IMR-90 (cell line): Measurements from ENCODE around the gene SLAMF9. TPM values are rescaled to one million over a fixed set of nuclear protein-coding genes. Genes with fewer than 3 reads are reported as not detected.

Experiments used
- ATAC-seq: fragments of 200-7000 bp; cut with Tn5 transposase; 2 replicates; pipeline ENCODE4 v1.9.1; 2020; ENCODE audit warnings: low read depth, mild to moderate bottlenecking, moderate library complexity
- BruUV-seq: library from RNA; stranded (reverse); fragments of 400-500 nt; replicated peaks from 2 replicates; lab custom pipeline; 2021; lab: Mats Ljungman, UMichigan
- CTCF ChIA-PET: fragments of 300-600 bp; formaldehyde crosslinking; extraction: SDS; loops from one replicate; lab custom pipeline; 2021; ENCODE audit warnings: antibody characterized with exemption; lab: Yijun Ruan, JAX
- POLR2A ChIA-PET: fragments of 300-600 bp; sonication (Branson Sonifier 250); formaldehyde crosslinking; loops from one replicate; lab custom pipeline; 2022; ENCODE audit warnings: antibody characterized with exemption; ENCODE audit not compliant: unreplicated experiment; lab: Charles Lee
- DNase-seq: peaks from one replicate; pipeline ENCODE4 v3.0.0; 2013
- H2AFZ ChIP-seq: replicated peaks from 2 replicates; pipeline ENCODE3; 2013; ENCODE audit warnings: low read length, mild to moderate bottlenecking; ENCODE audit not compliant: poor library complexity
- H2AK5ac ChIP-seq: 2 replicates; pipeline ENCODE4 v1.6.1; 2013; ENCODE audit warnings: low read depth, low read length, inconsistent platforms
- H2AK9ac ChIP-seq: replicated peaks from 2 replicates; pipeline ENCODE3; 2013; ENCODE audit warnings: mild to moderate bottlenecking, low read depth, low read length, moderate library complexity; ENCODE audit not compliant: poor library complexity
- H2BK120ac ChIP-seq: 2 replicates; pipeline ENCODE4 v1.6.1; 2013; ENCODE audit warnings: low read depth, low read length, inconsistent platforms
- H2BK15ac ChIP-seq: 3 replicates; pipeline ENCODE4 v1.6.1; 2013; ENCODE audit warnings: low read depth, low read length, inconsistent platforms
- H2BK20ac ChIP-seq: 2 replicates; pipeline ENCODE4 v1.6.1; 2013; ENCODE audit warnings: low read depth, mild to moderate bottlenecking, inconsistent platforms, low read length, moderate library complexity
- H2BK5ac ChIP-seq: 2 replicates; pipeline ENCODE4 v1.6.1; 2013; ENCODE audit warnings: mild to moderate bottlenecking, low read depth, low read length, inconsistent platforms; ENCODE audit not compliant: poor library complexity, severe bottlenecking
- H3K14ac ChIP-seq: replicated peaks from 2 replicates; pipeline ENCODE4 v1.6.1; 2013; ENCODE audit warnings: low read depth, low read length, inconsistent platforms
- H3K18ac ChIP-seq: 2 replicates; pipeline ENCODE4 v1.6.1; 2013; ENCODE audit warnings: low read depth, low read length, control low read depth
- H3K23ac ChIP-seq: 2 replicates; pipeline ENCODE4 v1.6.1; 2013; ENCODE audit warnings: low read depth, low read length, inconsistent platforms
- H3K27ac ChIP-seq: 2 replicates; pipeline ENCODE4 v1.5.1; 2013; ENCODE audit warnings: mild to moderate bottlenecking, control low read depth, low read length; ENCODE audit not compliant: insufficient read depth
- H3K27me3 ChIP-seq: 2 replicates; pipeline ENCODE4 v1.6.1; 2013; ENCODE audit warnings: low read length; ENCODE audit not compliant: control insufficient read depth, insufficient read depth
- H3K36me3 ChIP-seq: 2 replicates; pipeline ENCODE4 v1.6.1; 2013; ENCODE audit warnings: low read length, mixed read lengths; ENCODE audit not compliant: control insufficient read depth, insufficient read depth
- H3K4ac ChIP-seq: 2 replicates; pipeline ENCODE4 v1.6.1; 2013; ENCODE audit warnings: low read depth, low read length, inconsistent platforms
- H3K4me1 ChIP-seq: 2 replicates; pipeline ENCODE4 v1.6.1; 2013; ENCODE audit warnings: low read length, mixed read lengths; ENCODE audit not compliant: control insufficient read depth, insufficient read depth
- H3K4me2 ChIP-seq: 2 replicates; pipeline ENCODE4 v1.6.1; 2013; ENCODE audit warnings: low read depth, mild to moderate bottlenecking, control low read depth, low read length, moderate library complexity
- H3K4me3 ChIP-seq: 2 replicates; pipeline ENCODE4 v1.5.1; 2013; ENCODE audit warnings: low read depth, mild to moderate bottlenecking, control low read depth, low read length, moderate library complexity; ENCODE audit not compliant: insufficient read depth
- H3K56ac ChIP-seq: 2 replicates; pipeline ENCODE4 v1.6.1; 2013; ENCODE audit warnings: low read length, inconsistent platforms; ENCODE audit not compliant: insufficient read depth; ENCODE audit errors: extremely low read depth
- H3K79me1 ChIP-seq, 2 experiments: 2 replicates each; pipeline ENCODE4 v1.6.1; 2013; ENCODE audit warnings: low read length in 2 of 2, inconsistent platforms in 1 of 2, low read depth in 1 of 2
- H3K9ac ChIP-seq: 2 replicates; pipeline ENCODE4 v1.6.1; 2013; ENCODE audit warnings: low read depth, low read length, control low read depth
- H3K9me1 ChIP-seq: 2 replicates; pipeline ENCODE4 v1.6.1; 2013; ENCODE audit warnings: low read length, inconsistent platforms; ENCODE audit not compliant: insufficient read depth
- H3K9me3 ChIP-seq: 2 replicates; pipeline ENCODE4 v1.6.1; 2013; ENCODE audit warnings: low read length; ENCODE audit not compliant: control insufficient read depth, insufficient read depth
- H4K20me1 ChIP-seq: 2 replicates; pipeline ENCODE4 v1.6.1; 2013; ENCODE audit warnings: low read length, inconsistent platforms; ENCODE audit not compliant: insufficient read depth
- H4K5ac ChIP-seq: 2 replicates; pipeline ENCODE4 v1.6.1; 2013; ENCODE audit warnings: mild to moderate bottlenecking, low read depth, low read length, control low read depth
- H4K8ac ChIP-seq, 2 experiments: 2 replicates each; pipeline ENCODE4 v1.6.1; 2013; ENCODE audit warnings: low read depth in 2 of 2, low read length in 2 of 2, control low read depth in 1 of 2, inconsistent platforms in 1 of 2
- H4K91ac ChIP-seq: 2 replicates; pipeline ENCODE4 v1.6.1; 2013; ENCODE audit warnings: low read depth, low read length, inconsistent platforms; ENCODE audit not compliant: insufficient read depth
- CHD1 ChIP-seq: IDR thresholded peaks from 2 replicates; pipeline ENCODE4 v1.6.1; 2012; ENCODE audit warnings: low read depth, low read length, improper control_type of control experiment
- RAD21 ChIP-seq: IDR thresholded peaks from 2 replicates; pipeline ENCODE4 v1.6.1; 2012; ENCODE audit warnings: low read length, improper control_type of control experiment
- RFX5 ChIP-seq: IDR thresholded peaks from 2 replicates; pipeline ENCODE4 v1.8.0; 2012; ENCODE audit warnings: low read depth, mild to moderate bottlenecking, low read length, moderate library complexity
- WGBS, 2 experiments: methylation state at CpG; one replicate each; pipeline versions ENCODE4 v1.1.5 to v1.1.7; 2013; ENCODE audit warnings: missing lambda C conversion rate in 2 of 2; ENCODE audit not compliant: insufficient read length in 1 of 2; ENCODE audit errors: extremely low coverage in 2 of 2; 5-methylcytosine and 5-hydroxymethylcytosine counted together
- dilution Hi-C: fragments of 300-500 bp; cut with HindIII; formaldehyde crosslinking; loops from one replicate; pipeline ENCODE4 v1.14.3; 2018; ENCODE audit warnings: low sequenced_read_pairs; ENCODE audit not compliant: unreplicated experiment
- in situ Hi-C: fragments of 300-500 bp; cut with MboI; formaldehyde crosslinking; loops from 3 replicates; pipeline ENCODE4 v1.14.3; 2019; ENCODE audit warnings: low sequenced_read_pairs, inconsistent platforms, mixed read lengths
- intact Hi-C: fragments of 100-400 bp; cut with micrococcal nuclease; formaldehyde crosslinking; loops from 2 replicates; pipeline ENCODE4 v1.10.0; 2022
- polyA plus RNA-seq, 3 experiments: library from polyadenylated mRNA; depleted of rRNA; stranded (reverse); fragments of >200 nt; gene quantifications; 2 replicates each; pipeline ENCODE4 v1.2.3, GENCODE V29; 2012; ENCODE audit warnings: low replicate concordance in 1 of 3
- total RNA-seq: library from RNA; depleted of rRNA; stranded (reverse); fragments of >200 nt; gene quantifications from 2 replicates; pipeline ENCODE4 v1.2.3, GENCODE V29; 2012

The SLAMF9 gene
- total and polyA plus RNA-seq, 2 of the 4 experiments (the other 2 are of a cell fraction): 0.18 to 0.67 TPM

- Histone ChIP-seq H3K23ac (no peak overlapping the region), H3K9me1 (no peaks in the 10 kb centered on the region)
- dilution Hi-C loops: no loop called here
Measured at GRCh38 chr1:159951016-159951415, 3.0 kb downstream of the SLAMF9 start.

More at GRCh38 chr1:159951016-159951415, 3.0 kb downstream of the SLAMF9 start:
- Histone ChIP-seq H3K4ac (no peak overlapping the region), H3K36me3 (no peaks in the 10 kb centered on the region), H3K27me3 (peaks cover 13% of the 10 kb centered on the region; the same call in 1 of the 2 replicates), H4K5ac (no peak overlapping the region), H3K9ac (no peak overlapping the region), H2BK5ac (no peak overlapping the region), H4K20me1 (no peaks in the 10 kb centered on the region), H4K8ac (no peak overlapping the region), H2BK120ac (no peak overlapping the region), H2AFZ (no peak overlapping the region), H3K4me3 (no peak overlapping the region), H3K14ac (no peak overlapping the region), H3K18ac (no peak overlapping the region), H3K9me3 (no peaks in the 10 kb centered on the region), H2AK5ac (no peak overlapping the region), H3K4me1 (peaks cover 2% of the 10 kb centered on the region; the same call in 1 of the 2 replicates), H2BK15ac (no peak overlapping the region), H2AK9ac (no peak overlapping the region), H4K91ac (no peak overlapping the region), H3K79me1 (no peaks in the 10 kb centered on the region), H3K56ac (no peak overlapping the region), H3K4me2 (no peak overlapping the region), H2BK20ac (no peak overlapping the region), H3K27ac (no peak overlapping the region)
- in situ Hi-C loops (no loop called here), intact Hi-C loops (no loop called here)
- CTCF ChIA-PET: no interaction called here
- POLR2A ChIA-PET: no interaction called here
- TF ChIP-seq RFX5: no peak
- no peak for TF ChIP-seq RAD21
- no peak for TF ChIP-seq CHD1
- WGBS, 2 experiments: no CpG with 5 or more reads among the region's 2 CpGs
- DNase-seq: no peak
- no peak for ATAC-seq
- no TSS peak for BruUV-seq
